Esophagus mucosa (tissue), 1 donor: ENCODE data around the gene SLC25A26. TPM values are rescaled to one million over a fixed set of nuclear protein-coding genes. Genes with fewer than 3 reads are reported as not detected.

Source experiments
- ATAC-seq: fragments of 200-7000 bp; cut with Tn5 transposase; one replicate; pipeline ENCODE4 v1.9.1; 2020
- total RNA-seq: library from RNA; stranded (reverse); gene quantifications from one replicate; pipeline ENCODE4 v1.2.4, GENCODE V29; 2023
- donor health status: DM: yes; HTN: yes; CAD: no.

SLC25A26 gene
- total RNA-seq, 1 donor from 2014 or later = 14.4 TPM

DNA sequence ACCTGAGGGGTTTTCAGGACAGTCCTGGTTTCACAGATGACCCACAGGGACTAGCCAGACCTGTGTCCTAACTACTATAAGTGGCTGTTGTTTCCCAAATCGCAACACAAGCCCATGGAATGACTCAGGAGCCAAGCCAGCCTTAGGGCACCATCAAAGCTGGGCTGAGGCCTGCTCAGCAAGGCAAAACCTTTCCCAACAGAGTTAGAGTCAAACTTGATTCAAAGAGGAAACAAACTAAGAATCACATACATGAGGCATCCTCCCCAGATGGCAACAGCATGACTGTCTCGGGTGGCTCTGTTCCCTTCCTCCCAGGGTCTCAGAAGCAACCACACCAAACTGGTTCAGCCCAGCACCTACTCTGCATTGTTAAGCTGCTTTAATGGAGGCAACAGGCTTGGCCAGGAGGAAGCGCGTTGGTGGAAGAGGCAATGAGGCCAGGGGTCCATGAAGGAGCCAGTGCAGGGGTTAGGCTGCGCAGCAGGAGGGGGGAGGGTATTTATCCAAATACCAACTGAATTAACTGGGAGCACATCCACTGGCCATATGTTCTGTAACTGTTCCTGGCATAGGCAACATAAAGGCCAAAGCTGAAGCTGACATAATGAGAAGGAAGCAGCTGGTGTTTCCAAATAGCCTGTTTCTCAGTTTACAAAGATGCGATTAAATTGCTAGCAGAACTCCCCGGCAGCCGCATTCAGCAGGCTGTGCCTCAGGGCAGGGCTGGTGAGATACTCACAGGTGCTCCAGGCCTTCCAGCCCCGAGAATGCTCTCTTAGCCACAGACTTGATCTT lies 177.6 kb downstream of the SLC25A26 start:
- peak; percentile 58 for ATAC-seq

DNA sequence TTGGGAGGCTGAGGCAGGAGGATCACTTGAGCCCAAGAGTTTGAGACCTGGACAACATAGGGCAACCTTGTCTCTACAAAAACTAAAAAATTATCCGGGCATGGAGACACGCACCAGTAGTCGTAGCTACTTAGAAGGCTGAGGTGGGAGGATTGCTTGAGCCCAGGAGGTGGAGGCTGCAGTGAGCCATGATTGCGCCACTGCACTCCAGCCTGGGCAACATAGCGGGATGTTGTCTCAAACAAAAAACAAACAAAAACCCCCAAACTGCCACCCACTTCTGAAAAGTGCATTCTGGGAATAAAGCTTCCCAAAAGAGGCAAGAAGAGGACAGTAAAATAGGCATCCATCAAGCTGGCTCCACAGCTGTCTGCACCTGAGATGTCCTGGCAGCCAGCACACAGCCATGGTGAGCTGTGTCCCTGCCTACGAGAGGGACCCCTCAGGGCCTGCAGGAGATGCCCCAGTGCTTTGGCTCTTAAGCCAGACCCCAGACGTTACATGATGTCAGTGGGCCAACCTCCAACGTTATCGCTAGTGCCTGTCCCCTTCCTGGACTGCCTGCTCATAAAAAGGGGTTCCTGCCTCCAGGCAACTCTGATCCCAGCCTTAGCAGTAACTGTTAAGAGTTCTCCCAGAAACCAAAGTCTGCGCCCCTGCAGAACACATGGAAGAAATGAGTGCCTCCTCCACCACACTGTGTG lies 178.9 kb downstream of the SLC25A26 start:
- no peak for ATAC-seq

DNA sequence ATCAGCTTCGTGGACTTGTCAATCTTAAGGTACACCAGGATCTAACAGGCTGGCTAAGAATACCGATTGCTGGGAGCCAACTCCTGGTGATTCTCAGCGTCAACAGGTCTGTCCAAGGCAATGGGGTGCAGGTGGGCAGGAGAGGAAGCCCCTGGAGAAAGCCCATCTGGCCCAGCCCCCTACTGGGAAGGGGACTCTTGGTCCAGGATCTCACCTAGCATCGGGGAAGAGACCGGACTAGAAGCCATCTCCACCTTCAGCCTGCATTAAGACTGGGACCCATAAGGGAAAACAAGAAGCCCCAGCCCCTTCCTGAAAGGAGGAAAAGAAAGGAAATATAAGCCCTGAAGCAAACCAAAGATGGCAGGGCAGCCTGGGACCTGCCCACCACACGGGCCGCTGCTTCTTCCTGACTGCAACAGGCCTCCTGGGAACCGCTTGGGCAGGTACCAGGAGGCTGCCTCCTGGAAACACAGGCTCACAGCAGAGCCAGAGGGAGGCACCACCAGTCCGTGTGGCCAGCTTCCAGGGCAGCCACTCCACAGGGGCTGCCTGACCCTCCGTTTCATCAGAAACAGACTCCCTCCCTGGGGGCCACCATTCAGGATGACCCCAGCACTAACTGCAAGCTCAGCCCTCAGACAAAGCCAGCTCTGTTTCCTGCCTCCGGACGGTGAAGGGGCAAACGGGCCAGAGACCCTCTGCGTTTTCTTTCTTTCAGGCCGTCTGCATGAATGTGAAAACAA lies 179.8 kb downstream of the SLC25A26 start:
- no peak for ATAC-seq

DNA sequence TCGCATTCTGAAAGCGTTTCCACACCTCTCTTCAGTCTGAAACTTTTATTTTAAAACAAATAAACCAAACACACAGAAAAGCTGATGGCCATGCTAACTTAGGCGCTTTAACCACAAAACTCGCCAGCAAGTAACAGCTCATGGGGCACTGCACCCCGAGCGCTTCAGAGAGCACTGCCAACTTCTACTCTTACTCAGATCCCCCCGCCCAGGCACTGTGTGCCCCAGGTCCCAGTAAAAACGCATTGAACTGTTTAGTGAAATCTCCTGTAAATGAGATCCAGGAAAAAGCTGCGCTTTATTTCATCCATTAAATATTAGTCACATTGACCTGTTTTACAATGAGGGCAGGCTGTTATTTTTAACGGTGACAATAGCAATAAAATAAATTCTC lies 180.4 kb downstream of the SLC25A26 start:
- ATAC-seq = no peak

DNA sequence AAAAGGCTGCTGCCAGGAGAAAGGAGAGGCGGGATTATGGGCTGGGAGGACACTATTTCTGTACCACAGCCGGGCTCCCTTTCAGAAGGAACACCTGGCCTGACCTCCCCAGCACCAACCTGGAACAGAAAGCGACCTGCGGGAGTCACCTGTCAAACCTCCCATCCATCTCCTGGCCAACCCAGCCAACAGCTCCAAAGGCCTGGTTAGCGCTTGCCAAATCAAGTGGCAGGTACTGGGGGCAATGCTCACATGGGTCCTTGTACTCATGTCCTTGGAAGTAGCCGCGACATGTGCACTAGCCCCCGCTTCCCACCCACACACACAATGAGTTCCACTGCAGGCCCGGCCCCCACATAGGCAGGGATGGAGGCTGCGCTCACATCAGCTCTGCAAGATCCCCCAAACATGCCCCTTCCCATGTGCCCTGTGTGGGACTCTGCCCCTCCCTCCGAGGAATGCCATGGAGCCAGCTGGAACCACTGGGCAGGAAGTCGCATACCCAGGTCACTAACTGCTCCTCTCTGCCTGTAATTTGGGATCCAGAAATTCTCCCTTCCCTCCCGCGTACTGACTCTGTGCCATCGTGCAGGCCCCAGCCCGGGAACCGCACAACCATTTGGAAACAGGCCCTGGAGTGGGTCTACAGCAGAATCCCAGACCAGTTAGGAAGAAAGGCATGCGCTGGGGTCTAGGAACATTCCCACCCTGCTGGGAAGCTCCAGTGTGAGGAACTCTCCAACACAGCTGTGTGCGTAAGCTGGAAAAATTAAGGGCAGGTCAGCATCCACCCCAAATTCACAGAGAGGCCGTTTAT lies 181.1 kb downstream of the SLC25A26 start:
- no peak for ATAC-seq

DNA sequence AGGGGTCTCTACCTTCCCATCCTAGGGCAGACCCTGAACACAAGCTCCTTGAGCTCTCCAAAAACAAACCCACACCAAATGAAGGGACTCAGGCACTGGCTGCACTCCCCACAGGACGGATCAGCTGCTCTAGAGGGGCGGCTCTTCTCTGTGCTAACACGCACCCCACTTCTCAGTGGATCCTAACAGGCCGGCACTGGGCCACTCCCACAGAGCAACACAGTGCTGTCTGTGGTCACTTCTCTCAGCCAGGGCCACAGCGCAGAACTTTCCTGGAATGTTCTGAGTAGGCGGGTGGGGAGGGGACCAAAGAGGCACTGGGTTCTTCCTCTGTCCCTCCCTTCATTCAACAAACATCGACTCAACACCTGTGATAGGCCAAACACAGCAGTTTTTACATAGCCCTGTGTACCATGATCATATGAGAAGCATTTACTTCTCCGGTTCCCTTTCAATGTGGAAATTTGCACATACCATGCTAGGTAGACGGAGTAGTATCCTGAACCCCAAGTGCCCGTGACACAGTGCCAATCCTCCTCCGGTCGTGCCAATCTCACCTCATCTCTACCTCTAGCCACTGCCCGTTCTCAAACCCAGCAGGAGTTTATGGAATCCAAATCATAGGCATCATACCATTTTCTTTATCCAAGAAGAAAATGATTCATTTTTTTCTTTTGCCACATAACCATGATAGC lies 181.9 kb downstream of the SLC25A26 start:
- ATAC-seq = no peak

DNA sequence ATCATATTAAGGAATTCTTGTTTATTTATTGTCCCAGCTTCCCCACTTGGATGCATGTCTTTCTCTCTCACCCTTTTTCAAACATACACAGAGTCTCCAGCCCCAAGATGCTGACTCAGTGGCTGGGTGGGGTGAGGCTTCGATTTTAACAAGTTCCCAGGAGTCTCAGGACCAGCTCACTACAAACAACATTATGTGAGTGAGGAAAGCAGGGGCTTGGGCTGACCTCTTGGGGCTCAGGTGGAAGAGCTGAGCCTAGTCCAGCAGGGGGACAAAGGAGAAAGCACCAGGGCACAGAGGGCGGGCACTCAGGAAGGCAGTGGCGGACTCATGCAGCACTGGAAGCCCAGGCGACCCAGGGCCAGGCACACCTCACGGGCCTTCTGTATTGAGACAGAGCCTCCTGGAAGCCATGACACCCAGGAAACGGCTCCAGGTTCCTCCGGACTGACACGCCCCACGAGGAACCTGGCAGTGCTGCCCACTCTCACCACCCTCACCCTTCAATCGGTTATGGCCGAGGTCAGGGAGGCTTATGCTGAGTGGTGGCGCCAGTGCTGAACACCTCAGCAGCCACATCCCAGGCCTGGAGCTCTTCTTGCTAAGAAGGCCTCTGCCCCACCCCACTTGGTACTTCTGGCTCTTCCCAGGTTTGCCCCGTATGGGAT lies 182.7 kb downstream of the SLC25A26 start:
- no peak for ATAC-seq

DNA sequence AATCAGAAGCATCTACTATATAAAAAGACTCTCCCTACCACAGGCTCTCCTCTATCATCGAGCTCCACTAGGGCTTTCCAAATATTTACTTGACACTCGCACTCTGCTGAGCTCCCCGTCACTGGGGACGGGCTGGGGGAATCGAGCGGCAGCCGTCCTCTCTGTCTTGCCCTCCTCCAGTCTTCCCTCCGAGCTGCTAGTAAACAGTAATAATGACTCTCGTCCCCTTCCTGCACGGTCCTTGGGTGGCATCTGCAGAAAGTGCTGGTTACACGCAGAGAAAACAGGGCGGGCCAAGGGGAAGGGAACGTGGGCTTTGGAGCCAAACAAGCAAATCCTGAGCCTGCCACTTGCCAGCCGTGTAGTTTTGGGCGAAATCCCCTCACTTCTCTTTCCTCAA lies 183.4 kb downstream of the SLC25A26 start:
- ATAC-seq = no peak

DNA sequence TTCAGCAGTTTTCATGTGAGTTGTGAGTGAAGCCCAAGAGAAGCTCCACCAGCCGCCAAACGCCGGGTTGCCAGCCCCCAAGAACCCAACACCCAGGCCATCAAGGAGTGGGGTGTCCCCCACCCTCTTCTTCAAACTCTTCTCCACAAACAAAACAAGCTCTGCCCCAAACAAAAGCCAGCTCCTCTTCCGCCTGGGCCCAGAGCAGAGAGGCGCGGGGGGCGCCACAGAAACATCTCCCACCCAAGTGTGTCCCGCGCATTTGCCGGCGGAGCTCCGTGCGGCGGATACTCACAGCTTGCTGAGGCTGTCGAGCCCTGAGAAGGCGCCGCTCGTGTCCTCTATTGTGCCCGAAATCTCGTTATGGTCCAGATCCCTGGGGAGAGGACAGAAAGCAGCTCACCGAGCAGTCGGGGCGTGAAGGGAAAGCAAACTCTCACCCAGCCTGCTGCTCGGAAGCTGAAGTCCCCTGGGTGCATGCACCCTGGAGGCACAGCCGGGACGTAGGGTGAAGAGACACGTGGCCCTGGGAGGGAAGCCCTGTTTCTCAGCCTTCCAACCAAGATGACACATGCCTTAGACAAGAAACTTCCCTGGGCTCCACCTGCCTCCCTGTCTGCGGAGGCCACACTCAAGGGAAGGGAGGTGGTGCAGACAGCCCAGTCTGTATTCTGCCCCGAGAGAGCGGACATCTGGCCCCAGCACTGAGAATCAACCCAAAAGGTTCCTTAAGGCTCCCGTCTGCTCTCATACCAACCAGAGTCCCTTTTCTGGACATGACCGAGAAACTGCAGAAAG lies 184.3 kb downstream of the SLC25A26 start:
- no peak for ATAC-seq

DNA sequence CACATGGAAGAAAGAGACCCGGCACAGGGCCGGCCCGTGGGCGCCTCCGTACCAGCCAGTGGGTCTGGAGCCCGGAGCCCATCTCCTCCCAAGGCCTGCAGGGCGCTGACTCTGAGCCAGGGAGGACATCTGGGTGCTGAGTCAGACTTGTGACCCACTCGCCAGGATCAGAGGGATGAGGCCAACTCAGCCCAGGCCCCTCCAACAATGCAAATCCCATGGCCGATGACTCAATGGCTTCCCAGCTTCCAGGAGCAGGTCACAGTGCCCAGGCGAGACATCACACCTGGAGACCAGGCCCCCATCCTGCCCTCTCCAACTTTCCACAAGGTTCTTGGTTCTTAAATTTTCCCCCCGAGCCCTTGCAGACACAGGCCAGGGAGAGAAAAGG lies 184.9 kb downstream of the SLC25A26 start:
- ATAC-seq = no peak

DNA sequence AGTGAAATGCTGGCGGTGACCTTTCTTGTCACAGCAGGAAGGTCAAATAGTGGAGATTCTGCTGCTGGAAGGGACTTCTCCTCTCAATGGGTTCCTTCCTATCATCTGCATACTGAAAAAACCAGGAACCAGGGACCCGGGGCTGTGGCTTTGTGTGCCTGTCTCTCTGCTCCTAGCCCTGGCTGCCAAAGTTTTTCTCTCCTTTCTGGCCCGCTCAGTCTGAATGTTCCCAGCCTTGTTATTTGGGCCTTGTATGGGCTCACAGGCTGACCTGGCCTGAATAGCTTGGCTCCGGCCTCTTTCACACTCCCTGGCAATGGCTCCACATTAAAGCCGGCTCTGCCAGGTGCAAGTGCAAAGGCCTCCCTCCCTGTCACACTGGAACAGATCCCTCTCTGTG lies 185.4 kb downstream of the SLC25A26 start:
- ATAC-seq = no peak

DNA sequence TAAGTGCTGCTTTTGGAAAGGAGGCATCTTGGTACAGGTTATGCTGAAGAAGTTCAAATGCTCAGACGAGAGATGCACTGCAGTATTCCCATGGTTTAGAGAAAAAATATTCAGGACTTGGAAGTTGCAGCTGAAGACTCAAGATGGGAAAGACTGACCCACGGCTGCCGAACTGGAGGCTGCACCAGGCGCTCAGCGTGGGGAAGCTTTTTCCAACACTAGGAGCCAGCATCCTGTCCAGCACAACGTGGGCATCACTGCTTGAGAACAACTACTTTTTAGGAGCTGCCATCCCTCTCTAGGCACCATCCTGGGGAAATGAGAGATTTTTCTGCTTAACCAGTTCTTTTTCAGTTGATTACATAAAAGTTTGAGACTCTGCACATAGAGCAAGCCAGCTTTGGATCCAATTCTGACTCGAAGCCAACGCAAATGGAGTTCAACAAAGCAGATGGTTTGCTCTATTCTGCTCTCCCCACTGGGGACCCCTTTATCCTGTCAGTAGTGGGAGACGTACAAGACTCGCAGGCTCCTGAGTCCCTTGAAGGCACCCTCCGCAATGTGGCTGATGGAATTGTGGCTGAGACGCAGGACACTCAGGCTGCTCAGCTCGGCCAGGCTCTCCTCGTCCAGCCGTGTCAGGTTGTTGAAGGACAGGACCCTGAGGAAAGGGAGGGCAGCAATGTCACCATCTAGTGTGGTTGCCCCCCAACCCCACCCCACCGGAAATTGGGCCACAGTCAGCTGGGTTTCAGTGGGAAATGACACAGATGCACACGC lies 186.2 kb downstream of the SLC25A26 start:
- ATAC-seq = no peak

DNA sequence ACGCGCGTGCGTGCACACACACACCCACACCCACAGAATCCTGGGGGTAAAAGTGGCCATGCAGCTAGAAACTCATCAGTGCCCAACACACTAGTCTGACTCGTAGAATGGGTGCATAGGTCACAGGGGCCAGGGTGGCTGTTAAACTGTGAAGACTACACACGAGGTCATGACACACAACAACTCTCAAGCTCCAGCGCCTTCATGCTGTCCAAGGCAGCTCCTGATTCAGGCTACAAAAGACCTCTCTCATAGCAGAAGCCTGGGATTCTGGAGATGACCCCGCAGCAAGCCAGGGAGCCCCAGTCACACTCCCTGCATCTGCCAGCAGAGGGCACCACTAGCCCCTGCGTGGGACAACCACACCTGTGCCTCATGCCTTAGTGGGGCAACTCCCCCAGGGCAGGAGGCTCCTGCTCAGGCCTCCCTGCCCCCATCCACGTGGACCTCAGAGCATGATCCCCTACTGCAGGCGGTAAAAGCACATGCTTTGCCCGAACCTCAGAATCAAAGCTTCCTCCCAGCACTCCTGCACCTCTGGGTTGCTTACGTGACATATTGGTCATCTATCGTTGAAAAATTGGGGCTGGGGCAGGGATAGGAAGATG lies 186.9 kb downstream of the SLC25A26 start:
- peak; percentile 82 for ATAC-seq

DNA sequence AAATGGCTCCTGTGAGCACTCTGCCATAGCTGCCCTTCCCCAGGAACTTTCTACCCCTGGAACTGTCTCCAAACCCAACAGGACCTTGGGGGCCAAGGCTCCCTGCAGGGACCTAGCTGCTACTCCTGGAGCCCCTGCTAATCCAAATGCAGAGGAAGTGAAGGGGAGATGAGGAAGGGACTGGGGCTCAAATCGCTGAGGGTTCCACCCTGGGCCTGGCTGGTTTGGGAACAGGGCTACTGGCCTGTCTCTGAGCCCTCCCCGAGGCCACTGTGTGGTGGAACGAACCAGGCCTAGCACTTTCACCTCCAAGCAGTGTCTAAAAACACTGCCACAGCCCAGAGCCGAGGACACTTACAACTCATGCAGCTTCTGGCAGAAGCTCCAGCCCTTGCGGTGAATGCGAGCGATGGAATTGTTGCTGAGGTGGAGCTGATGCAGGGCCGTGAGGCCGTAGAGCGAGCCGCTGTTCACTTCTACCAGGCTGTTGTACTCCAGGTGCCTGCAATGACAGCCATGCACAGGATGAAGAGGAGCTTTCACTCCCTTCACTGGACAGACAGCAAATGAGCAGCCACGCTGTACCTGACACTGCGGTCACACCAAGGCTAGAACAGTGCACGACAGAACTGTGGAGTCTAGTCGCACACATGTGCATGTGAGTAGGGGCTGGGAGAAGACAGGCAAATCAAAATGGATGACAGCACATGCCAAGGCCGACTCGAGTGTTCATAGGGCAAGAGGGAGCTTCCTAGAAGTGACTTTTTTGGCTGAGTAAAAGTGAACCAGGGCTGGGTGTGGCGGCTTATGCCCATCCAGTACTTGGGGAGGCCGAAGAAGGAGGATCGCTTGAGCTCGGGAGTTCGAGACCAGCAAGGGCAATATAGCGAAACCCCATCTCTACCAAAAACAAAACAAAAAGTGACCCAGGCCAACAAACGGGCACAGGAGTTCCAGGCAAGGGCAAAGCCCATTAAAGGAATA lies 189.3 kb downstream of the SLC25A26 start:
- ATAC-seq = no peak

DNA sequence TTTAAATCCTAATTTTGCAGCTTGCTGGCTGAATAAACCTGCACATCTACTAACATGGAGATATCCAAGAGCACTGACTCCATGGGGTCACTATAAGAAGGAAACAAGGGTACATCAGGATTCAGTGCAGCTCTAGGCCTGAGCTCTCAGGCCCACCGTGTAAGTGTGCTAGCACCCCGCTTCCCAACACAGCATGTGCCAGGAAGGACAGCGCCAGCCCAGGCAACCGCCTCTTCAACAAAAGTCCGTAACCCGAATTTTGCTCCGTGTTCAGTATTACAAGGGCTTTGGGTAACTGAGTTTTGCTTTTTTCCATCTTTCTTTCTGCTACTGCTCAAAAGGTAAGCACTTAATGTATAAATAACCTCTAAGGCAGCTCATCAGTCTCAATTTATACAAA lies 190.2 kb downstream of the SLC25A26 start:
- no peak for ATAC-seq

DNA sequence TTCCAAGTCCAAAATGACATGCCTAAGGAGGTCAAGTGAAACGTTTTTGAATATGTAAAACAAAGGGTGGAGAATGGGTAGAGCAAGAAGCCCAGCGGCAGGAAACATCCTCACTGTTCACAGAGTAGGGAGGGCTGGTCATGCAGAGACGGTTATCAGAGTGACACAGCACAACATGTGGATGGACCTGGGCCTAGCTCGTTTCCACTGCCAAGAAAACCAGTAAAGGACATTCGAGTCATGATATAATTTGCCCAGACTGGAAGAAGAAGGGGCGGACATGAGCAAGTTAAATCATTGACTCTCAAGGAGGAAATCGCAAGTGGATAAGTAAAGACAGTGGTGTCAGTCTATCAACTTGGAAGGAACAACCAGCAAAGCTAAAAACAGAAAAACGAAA lies 190.7 kb downstream of the SLC25A26 start:
- ATAC-seq = no peak

DNA sequence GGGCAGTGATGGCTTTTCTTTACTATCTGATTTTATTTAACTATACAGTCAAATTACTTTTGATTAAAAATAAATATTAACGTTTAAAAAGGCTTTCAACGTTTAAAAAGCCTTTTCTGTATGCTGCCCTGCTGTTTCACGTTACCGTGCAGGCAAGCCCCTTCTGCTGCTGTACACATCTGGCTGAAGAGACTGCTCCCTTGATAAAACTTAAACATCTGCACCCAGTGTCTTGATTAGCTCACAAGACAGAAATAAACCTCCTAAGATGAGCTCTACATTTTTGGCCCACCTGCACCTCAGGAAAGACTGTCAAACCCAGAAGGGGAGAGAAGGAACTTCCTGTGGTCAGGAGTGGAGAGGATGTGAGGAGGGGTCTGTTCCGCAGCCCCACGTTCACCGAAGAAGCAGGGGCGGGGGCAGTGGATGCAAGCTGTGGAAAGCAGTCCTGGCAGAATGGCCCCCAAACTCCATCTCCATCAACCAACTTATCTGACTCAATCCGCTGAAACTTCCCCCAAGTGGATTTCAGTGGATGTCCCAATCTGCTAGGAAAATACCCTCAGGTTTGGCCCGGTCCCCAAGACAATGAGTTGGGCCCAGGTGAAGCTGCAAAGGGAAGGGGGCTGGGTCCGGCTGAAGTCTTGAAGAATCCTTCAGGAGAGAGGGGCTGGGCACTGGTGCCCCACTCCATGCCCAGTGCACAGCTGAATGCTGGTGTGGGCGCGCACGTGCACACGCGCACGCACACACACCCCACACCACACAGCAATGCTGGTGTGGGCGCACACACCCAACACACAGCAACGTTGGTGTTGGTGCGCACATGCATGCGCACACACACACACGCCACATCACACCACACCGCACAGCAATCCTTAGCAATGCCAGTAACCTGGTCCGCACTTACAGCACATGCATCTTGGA lies 191.4 kb downstream of the SLC25A26 start:
- ATAC-seq = no peak
